ENCODE results near the gene PPP3R1. TPM values are rescaled to one million over a fixed set of nuclear protein-coding genes. Genes with fewer than 3 reads are reported as not detected.

Gene PPP3R1
- total and polyA plus RNA-seq, 2 donors (not counting 3 experiments of a cell fraction or from before 2014, with no cell fraction given): 8.4 to 62.2 TPM

DNA sequence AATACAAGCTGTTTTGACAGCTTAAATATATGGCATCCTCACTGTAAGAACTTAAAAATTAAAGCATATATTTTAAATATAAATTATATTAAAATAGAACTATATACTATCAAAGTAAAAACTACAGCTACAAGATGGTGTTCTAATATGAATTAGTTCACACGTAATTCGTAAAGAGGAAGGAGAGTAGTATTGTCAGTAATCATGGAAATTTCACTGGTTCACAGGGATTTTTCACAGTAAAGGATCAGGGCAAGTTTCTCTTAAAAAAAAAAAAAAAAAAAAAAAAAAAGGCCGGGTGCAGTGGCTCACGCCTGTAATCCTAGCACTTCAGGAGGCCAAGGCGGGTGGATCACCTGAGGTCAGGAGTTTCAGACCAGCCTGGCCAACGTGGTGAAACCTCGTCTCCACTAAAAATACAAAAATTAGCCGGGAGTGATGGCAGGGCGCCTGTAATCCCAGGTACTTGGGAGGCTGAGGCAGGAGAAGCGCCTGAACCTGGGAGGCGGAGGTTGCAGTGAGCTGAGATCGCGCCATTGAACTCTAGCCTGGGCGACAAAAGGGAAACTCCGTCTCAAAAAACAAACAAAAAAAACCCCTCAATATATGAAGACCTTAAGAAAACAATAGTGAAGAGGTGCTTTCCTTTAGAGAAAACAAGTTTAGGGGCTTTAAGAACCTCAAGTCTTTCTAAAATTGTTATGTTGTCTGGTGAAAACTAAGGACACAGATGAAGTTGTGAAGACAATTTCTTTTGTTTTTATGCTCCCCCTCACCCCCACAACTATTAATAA is 62.1 kb downstream of the PPP3R1 start:
- no peaks in the 10 kb centered on the region for H3K27me3 ChIP-seq (ENCODE audit: control insufficient read depth in 2 of 2, insufficient read depth in 2 of 2, low read length in 2 of 2)
- CTCF ChIA-PET: interaction anchor here (0.6 kb wide), 1 partner anchor 61 kb away, joined by 3 read pairs; no protein-coding TSS in a partner anchor
- H3K9ac ChIP-seq (replicated peaks; ENCODE audit: extremely low read depth, insufficient read depth, low read length): no peak overlapping the region
- DNase-seq (ENCODE audit: low read depth, low spot score) (no peak), FAIRE-seq (no peak)
- POLR2A ChIA-PET: no interaction called here
- peaks cover 10% of the 10 kb centered on the region for H4K20me1 ChIP-seq (replicated peaks; ENCODE audit: control insufficient read depth, extremely low read depth, insufficient read depth, low read length)
- peaks cover 2 to 9% of the 10 kb centered on the region in 2 experiments for H3K36me3 ChIP-seq (ENCODE audit: control insufficient read depth in 2 of 2, extremely low read depth in 1 of 2, insufficient read depth in 2 of 2, low read length in 2 of 2)
- no peak overlapping the region for H3K4me2 ChIP-seq (ENCODE audit: insufficient read depth, low read length)
- dilution Hi-C loops (cut with MboI; ENCODE audit: extremely low pct_ligation_motif_present, low sequenced_read_pairs): no loop called here
- H3K9me3 ChIP-seq (replicated peaks; ENCODE audit: control insufficient read depth, insufficient read depth, low read length): no peaks in the 10 kb centered on the region
- no peak overlapping the region for H3K27ac ChIP-seq (ENCODE audit: insufficient read depth, low read depth, low read length)
- intact Hi-C loops (cut with micrococcal nuclease): no loop called here
- TF ChIP-seq FOS (IDR thresholded peaks at IDR 0.05; ENCODE audit: borderline replicate concordance, insufficient read depth, low read length) (no peak), EZH2 (IDR thresholded peaks at IDR 0.05; ENCODE audit: borderline replicate concordance, low read depth, low read length, severe bottlenecking) (no peak), POLR2AphosphoS5 (IDR thresholded peaks at IDR 0.05; ENCODE audit: insufficient read depth, low read depth, low read length) (no peak), MYC (IDR thresholded peaks at IDR 0.05; ENCODE audit: low read depth, low read length) (no peak), JUN (IDR thresholded peaks at IDR 0.05; ENCODE audit: borderline replicate concordance, insufficient read depth, insufficient read length, low read depth) (no peak), POLR2A (IDR thresholded peaks at IDR 0.05; ENCODE audit: low read depth, low read length) (no peak)
- TF ChIP-seq, protein P1, sequence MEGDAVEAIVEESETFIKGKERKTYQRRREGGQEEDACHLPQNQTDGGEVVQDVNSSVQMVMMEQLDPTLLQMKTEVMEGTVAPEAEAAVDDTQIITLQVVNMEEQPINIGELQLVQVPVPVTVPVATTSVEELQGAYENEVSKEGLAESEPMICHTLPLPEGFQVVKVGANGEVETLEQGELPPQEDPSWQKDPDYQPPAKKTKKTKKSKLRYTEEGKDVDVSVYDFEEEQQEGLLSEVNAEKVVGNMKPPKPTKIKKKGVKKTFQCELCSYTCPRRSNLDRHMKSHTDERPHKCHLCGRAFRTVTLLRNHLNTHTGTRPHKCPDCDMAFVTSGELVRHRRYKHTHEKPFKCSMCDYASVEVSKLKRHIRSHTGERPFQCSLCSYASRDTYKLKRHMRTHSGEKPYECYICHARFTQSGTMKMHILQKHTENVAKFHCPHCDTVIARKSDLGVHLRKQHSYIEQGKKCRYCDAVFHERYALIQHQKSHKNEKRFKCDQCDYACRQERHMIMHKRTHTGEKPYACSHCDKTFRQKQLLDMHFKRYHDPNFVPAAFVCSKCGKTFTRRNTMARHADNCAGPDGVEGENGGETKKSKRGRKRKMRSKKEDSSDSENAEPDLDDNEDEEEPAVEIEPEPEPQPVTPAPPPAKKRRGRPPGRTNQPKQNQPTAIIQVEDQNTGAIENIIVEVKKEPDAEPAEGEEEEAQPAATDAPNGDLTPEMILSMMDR (IDR thresholded peaks at IDR 0.05; ENCODE audit: extremely low read depth in 1 of 2, insufficient read depth in 1 of 2, low read depth in 1 of 2, low read length in 2 of 2): no peak
- TF ChIP-seq, protein P2, sequence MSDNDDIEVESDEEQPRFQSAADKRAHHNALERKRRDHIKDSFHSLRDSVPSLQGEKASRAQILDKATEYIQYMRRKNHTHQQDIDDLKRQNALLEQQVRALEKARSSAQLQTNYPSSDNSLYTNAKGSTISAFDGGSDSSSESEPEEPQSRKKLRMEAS (IDR thresholded peaks at IDR 0.05; ENCODE audit: insufficient read depth, insufficient read length): no peak
- H3K4me3 ChIP-seq (replicated peaks in 1 of 3; ENCODE audit: insufficient read depth in 1 of 3, low read depth in 1 of 3, low read length in 3 of 3): no peak overlapping the region
- peaks cover 30% of the 10 kb centered on the region for H3K4me1 ChIP-seq (ENCODE audit: control insufficient read depth, extremely low read depth, insufficient read depth, low read length)
- BruUV-seq (replicated peaks): no TSS peak
- no peak overlapping the region for H2AFZ ChIP-seq (ENCODE audit: low read depth, low read length)
- H3K79me2 ChIP-seq (ENCODE audit: control insufficient read depth, insufficient read depth, low read length): peaks cover 88% of the 10 kb centered on the region
- H3K9me1 ChIP-seq (replicated peaks; ENCODE audit: control insufficient read depth, extremely low read depth, insufficient read depth, low read length): no peaks in the 10 kb centered on the region

Data from endothelial cell of umbilical vein (primary cell).